ENCODE results near the gene SF3A1. TPM values are rescaled to one million over a fixed set of nuclear protein-coding genes. Genes with fewer than 3 reads are reported as not detected.
"Not testable (repeated sequence)": the region's sequence is repeated elsewhere in the genome, so short reads cannot be mapped to it uniquely, and the experiment has no call there.

SF3A1 gene, protein sequence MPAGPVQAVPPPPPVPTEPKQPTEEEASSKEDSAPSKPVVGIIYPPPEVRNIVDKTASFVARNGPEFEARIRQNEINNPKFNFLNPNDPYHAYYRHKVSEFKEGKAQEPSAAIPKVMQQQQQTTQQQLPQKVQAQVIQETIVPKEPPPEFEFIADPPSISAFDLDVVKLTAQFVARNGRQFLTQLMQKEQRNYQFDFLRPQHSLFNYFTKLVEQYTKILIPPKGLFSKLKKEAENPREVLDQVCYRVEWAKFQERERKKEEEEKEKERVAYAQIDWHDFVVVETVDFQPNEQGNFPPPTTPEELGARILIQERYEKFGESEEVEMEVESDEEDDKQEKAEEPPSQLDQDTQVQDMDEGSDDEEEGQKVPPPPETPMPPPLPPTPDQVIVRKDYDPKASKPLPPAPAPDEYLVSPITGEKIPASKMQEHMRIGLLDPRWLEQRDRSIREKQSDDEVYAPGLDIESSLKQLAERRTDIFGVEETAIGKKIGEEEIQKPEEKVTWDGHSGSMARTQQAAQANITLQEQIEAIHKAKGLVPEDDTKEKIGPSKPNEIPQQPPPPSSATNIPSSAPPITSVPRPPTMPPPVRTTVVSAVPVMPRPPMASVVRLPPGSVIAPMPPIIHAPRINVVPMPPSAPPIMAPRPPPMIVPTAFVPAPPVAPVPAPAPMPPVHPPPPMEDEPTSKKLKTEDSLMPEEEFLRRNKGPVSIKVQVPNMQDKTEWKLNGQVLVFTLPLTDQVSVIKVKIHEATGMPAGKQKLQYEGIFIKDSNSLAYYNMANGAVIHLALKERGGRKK
- polyA plus RNA-seq = 87.1 TPM
- long read RNA-seq, donor 1, full-length matches to known transcripts = 8 of 14 reads
- long read RNA-seq, donor 1, partial matches to known transcripts = 6 of 14 reads
- long read RNA-seq, donor 1, other reads (novel, unspliced or antisense) = 0 of 14 reads
- long read RNA-seq, donor 2, full-length matches to known transcripts = 18 of 56 reads
- long read RNA-seq, donor 2, partial matches to known transcripts = 38 of 56 reads
- long read RNA-seq, donor 2, other reads (novel, unspliced or antisense) = 0 of 56 reads
- long read RNA-seq, donor 3, full-length matches to known transcripts = 14 of 30 reads
- long read RNA-seq, donor 3, partial matches to known transcripts = 16 of 30 reads
- long read RNA-seq, donor 3, other reads (novel, unspliced or antisense) = 0 of 30 reads
- long read RNA-seq, donor 4, partial matches to known transcripts = 0 of 4 reads
- long read RNA-seq, donor 4, other reads (novel, unspliced or antisense) = 0 of 4 reads
- long read RNA-seq, donor 5, full-length matches to known transcripts = 7 of 7 reads
- long read RNA-seq, donor 5, partial matches to known transcripts = 0 of 7 reads
- long read RNA-seq, donor 5, other reads (novel, unspliced or antisense) = 0 of 7 reads
- long read RNA-seq, donor 6, full-length matches to known transcripts = 11 of 45 reads
- long read RNA-seq, donor 6, partial matches to known transcripts = 34 of 45 reads
- long read RNA-seq, donor 6, other reads (novel, unspliced or antisense) = 0 of 45 reads
- long read RNA-seq, donor 7, full-length matches to known transcripts = 7 of 12 reads
- long read RNA-seq, donor 7, partial matches to known transcripts = 5 of 12 reads
- long read RNA-seq, donor 7, other reads (novel, unspliced or antisense) = 0 of 12 reads
- long read RNA-seq, donor 8, full-length matches to known transcripts = 18 of 49 reads
- long read RNA-seq, donor 8, partial matches to known transcripts = 31 of 49 reads
- long read RNA-seq, donor 8, other reads (novel, unspliced or antisense) = 0 of 49 reads
- long read RNA-seq, donor 9, full-length matches to known transcripts = 12 of 12 reads
- long read RNA-seq, donor 9, partial matches to known transcripts = 0 of 12 reads
- long read RNA-seq, donor 9, other reads (novel, unspliced or antisense) = 0 of 12 reads
- long read RNA-seq, donor 10, full-length matches to known transcripts = 22 of 41 reads
- long read RNA-seq, donor 10, partial matches to known transcripts = 19 of 41 reads
- long read RNA-seq, donor 10, other reads (novel, unspliced or antisense) = 0 of 41 reads
- long read RNA-seq, donor 11, full-length matches to known transcripts = 13 of 13 reads
- long read RNA-seq, donor 11, partial matches to known transcripts = 0 of 13 reads
- long read RNA-seq, donor 11, other reads (novel, unspliced or antisense) = 0 of 13 reads

DNA sequence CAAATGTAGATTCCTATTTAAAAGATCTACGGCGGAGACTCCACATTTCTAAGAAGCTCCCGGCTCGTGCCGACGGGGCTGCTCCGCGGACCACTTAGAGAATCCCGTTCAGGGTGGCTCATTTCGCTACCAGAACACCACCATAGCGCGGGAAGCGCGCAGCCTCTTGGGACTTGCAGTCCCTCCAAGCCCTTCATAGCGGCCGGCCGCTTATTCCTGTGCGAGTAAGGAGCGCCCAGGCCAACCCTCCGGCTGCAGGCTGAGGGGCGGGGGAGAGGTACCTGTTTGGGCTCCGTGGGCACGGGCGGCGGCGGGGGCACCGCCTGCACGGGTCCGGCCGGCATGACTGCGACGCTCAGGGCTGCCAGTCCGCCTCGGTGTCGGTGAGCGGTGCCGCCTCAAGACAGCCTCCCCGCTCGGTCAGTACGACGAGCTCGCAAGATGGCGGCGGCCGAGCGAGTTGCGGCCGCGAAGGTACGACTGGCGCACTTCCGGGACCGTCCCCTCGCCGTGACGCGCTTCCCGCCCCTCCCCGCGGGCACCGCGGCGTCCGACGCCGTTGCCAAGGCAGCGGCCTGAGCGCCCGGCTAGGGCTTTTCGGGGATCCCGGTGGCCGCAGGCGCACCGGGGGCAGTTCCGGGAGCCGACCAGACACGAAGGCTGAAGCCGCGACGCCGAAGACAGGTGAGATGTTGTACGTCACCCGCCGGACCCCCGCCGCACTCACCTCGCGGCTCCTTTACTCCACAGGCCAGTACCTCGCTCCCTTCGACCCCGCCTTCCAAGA lies at the start of gene SF3A1, which contains the start of gene CCDC157:
TSS of gene SF3A1 (minus strand) at position 446 of the 787 bp plus-strand sequence. CDS start at position 344, 102 bp downstream.
TSS of gene CCDC157 (plus strand) at position 559 of the 787 bp plus-strand sequence. CDS start 8,994 bp downstream, outside the sequence.
- peak within 1 kb of the TSS; percentile 87 for H3K4me3 ChIP-seq (ENCODE audit: low read length)
- H3K27me3 ChIP-seq (ENCODE audit: control insufficient read depth, insufficient read depth, low read length) = no peaks in the 10 kb centered on the region
- H3K36me3 ChIP-seq (ENCODE audit: control insufficient read depth, insufficient read depth, low read length) = peaks cover 26% of the 10 kb centered on the region
- H3K27ac ChIP-seq (ENCODE audit: low read length) = peak within 1 kb of the TSS; percentile 95
- DNase-seq = peak; percentile 89 to 97
- H3K4me1 ChIP-seq (ENCODE audit: control insufficient read depth, insufficient read depth, low read length) = peaks cover 22% of the 10 kb centered on the region
- H3K9me3 ChIP-seq (ENCODE audit: control insufficient read depth, low read depth, low read length) = no peaks in the 10 kb centered on the region
- WGBS (ENCODE audit: insufficient coverage, low lambda C conversion rate) = no CpG with 5 or more reads among the region's 91 CpGs

DNA sequence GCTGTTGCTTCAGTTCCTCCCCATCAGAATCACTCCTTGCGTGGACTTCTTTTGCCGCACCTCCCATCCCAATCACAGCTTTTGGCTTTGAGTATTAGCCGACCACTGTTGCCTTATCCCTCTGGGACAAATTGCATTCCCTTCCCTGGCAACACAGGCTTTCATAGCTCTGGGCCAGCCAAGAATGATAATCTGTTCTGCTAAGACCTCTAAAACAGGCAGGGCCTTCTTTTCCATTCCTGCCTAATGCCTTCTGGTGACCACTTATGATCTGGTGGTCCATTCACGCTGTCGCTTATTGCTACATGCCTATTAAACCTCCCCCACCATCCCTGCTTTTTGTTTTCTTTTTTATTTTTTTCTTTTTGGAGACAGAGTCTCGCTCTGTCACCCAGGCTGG lies 49.7 kb upstream of the SF3A1 start:
- H3K9me3 ChIP-seq (ENCODE audit: control insufficient read depth, low read depth, low read length) = no peaks in the 10 kb centered on the region
- no peaks in the 10 kb centered on the region for H3K27me3 ChIP-seq (ENCODE audit: control insufficient read depth, insufficient read depth, low read length)
- H3K36me3 ChIP-seq (ENCODE audit: control insufficient read depth, insufficient read depth, low read length) = peaks cover 39% of the 10 kb centered on the region
- peaks cover 11% of the 10 kb centered on the region for H3K4me1 ChIP-seq (ENCODE audit: control insufficient read depth, insufficient read depth, low read length)
- no peak for DNase-seq
- no peak overlapping the region for H3K4me3 ChIP-seq (ENCODE audit: low read length)
- WGBS (ENCODE audit: insufficient coverage, low lambda C conversion rate) = 100% methylated on average over 3 of the region's 6 CpGs
- no peak overlapping the region for H3K27ac ChIP-seq (ENCODE audit: low read length)

DNA sequence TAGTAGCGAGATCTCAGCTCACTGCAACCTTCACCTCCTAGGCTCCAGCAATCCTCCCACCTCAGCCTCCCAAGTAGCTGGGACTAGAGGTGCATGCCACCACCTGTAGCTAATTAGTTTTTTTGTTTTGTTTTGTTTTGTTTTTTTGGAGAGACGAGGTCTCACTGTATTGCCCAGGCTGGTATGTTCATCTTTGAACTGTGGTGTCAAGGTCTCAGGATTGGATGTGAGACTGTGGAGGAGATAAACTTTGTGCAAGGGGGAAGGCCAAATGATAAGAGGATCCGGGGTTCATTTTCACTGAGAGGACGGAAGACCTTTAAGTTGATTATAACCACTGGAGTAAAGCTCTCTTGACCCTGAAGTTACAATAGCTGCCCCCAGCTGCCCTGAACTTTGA lies 49.0 kb upstream of the SF3A1 start:
- peak overlapping the region; percentile 8 for H3K27ac ChIP-seq (ENCODE audit: low read length)
- no peaks in the 10 kb centered on the region for H3K9me3 ChIP-seq (ENCODE audit: control insufficient read depth, low read depth, low read length)
- no CpG with 5 or more reads among the region's 4 CpGs for WGBS (ENCODE audit: insufficient coverage, low lambda C conversion rate)
- H3K27me3 ChIP-seq (ENCODE audit: control insufficient read depth, insufficient read depth, low read length) = no peaks in the 10 kb centered on the region
- peaks cover 11% of the 10 kb centered on the region for H3K4me1 ChIP-seq (ENCODE audit: control insufficient read depth, insufficient read depth, low read length)
- H3K4me3 ChIP-seq (ENCODE audit: low read length) = no peak overlapping the region
- no peak for DNase-seq
- H3K36me3 ChIP-seq (ENCODE audit: control insufficient read depth, insufficient read depth, low read length) = peaks cover 35% of the 10 kb centered on the region

DNA sequence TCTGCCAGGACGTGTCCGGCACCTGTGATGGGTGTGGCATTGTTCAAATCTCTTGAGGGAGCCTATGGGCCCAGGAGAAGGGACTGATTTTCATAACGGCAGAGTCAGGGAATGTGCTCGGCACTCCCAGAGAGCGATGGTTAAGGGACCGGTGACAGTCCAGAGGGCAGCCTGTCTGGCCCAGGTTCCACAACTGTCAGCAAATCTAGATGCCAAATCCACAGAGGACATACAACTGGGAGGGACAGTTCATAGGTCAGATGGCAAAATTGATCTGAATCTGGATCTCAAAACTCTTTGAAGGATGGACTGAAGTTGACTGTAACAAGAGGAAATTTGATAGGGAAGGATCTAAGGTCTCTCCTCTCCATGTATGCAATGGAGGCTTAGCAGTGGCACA lies 47.6 kb upstream of the SF3A1 start:
- no peaks in the 10 kb centered on the region for H3K27me3 ChIP-seq (ENCODE audit: control insufficient read depth, insufficient read depth, low read length)
- no peak overlapping the region for H3K27ac ChIP-seq (ENCODE audit: low read length)
- H3K4me3 ChIP-seq (ENCODE audit: low read length) = no peak overlapping the region
- peaks cover 31% of the 10 kb centered on the region for H3K36me3 ChIP-seq (ENCODE audit: control insufficient read depth, insufficient read depth, low read length)
- WGBS (ENCODE audit: insufficient coverage, low lambda C conversion rate) = no CpG with 5 or more reads among the region's 6 CpGs
- peaks cover 11% of the 10 kb centered on the region for H3K4me1 ChIP-seq (ENCODE audit: control insufficient read depth, insufficient read depth, low read length)
- no peaks in the 10 kb centered on the region for H3K9me3 ChIP-seq (ENCODE audit: control insufficient read depth, low read depth, low read length)
- DNase-seq = peak in 1 of 2 donors; percentile 40

DNA sequence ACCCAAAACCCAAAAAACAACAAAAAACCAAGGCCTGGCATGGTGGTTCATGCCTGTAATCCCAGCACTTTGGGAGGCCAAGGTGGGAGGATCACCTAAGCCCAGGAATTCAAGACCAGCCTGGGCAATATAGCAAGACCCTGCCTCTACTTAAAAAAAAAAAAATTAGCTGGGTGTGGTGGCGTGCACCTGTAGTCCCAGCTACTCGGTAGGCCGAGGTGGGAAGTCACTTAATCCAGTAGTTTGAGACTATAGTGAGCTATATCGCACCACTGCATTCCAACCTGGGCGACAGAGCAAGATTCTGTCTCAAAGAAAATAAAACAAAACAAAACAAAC lies 46.0 kb upstream of the SF3A1 start:
- H3K27me3 ChIP-seq (ENCODE audit: control insufficient read depth, insufficient read depth, low read length); H3K27ac ChIP-seq (ENCODE audit: low read length); H3K4me3 ChIP-seq (ENCODE audit: low read length); DNase-seq; H3K9me3 ChIP-seq (ENCODE audit: control insufficient read depth, low read depth, low read length): not testable (repeated sequence)
- Histone ChIP-seq H3K36me3 (ENCODE audit: control insufficient read depth, insufficient read depth, low read length) (peaks cover 17% of the 10 kb centered on the region), H3K4me1 (ENCODE audit: control insufficient read depth, insufficient read depth, low read length) (peaks cover 21% of the 10 kb centered on the region)
- WGBS (ENCODE audit: insufficient coverage, low lambda C conversion rate) = no CpG with 5 or more reads among the region's 5 CpGs

DNA sequence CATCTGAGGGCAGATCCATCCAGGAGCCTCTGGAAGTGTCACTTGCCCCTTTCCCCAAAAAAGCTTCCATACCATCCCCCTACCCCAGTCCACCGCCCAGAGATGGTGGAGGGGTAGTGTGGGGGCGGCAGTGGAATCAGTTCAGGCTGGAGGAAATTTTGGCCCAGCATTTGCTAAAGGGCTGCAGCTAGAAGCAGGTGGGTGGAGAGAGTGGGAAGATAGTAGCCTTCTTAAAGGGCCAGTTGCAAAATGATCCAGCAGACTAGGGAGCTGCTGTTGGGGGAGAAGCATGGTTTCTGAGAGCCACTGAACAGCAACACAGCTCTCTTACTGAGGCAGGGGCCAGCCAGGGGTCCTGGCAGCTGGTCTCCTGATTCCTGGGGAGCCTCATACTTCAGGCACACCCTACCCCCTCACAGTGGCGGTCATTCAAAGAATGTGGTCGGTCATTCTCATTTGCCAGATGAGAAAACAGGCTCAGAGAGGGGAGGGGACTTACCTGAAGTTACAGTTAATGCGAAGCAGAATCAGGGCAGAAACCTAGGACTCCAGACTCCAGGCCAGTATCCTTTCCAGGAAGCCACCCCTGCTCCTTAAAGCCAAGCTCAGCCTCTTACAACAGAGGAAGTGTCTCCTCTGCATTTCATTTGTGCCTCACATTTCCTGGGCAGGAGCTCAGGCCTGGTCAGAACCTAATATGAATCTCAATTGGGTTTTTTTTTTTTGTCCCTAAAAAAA lies 45.5 kb upstream of the SF3A1 start:
- Histone ChIP-seq H3K27me3 (ENCODE audit: control insufficient read depth, insufficient read depth, low read length) (no peaks in the 10 kb centered on the region), H3K4me1 (ENCODE audit: control insufficient read depth, insufficient read depth, low read length) (peaks cover 23% of the 10 kb centered on the region), H3K9me3 (ENCODE audit: control insufficient read depth, low read depth, low read length) (no peaks in the 10 kb centered on the region), H3K4me3 (ENCODE audit: low read length) (no peak overlapping the region), H3K36me3 (ENCODE audit: control insufficient read depth, insufficient read depth, low read length) (peaks cover 14% of the 10 kb centered on the region), H3K27ac (ENCODE audit: low read length) (no peak overlapping the region)
- no peak for DNase-seq
- WGBS (ENCODE audit: insufficient coverage, low lambda C conversion rate) = no CpG with 5 or more reads among the region's 5 CpGs

DNA sequence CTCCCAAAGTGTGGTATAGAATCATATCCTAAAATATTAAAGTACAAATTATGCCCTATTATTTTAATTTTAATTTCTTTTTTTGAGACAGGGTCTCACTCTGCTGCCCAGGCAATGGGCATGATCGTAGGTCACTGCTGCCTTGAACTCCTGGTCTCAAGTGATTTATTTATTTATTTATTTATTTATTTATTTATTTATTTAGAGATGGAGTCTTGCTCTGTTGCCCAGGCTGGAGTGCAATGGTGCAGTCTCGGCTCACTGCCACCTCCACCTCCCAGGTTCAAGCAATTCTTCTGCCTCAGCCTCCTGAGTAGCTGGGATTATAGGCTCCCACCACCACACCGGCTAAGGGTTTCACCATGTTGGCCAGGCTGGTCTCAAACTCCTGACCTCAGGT lies 44.3 kb upstream of the SF3A1 start:
- peaks cover 26% of the 10 kb centered on the region for H3K4me1 ChIP-seq (ENCODE audit: control insufficient read depth, insufficient read depth, low read length)
- H3K9me3 ChIP-seq (ENCODE audit: control insufficient read depth, low read depth, low read length); H3K36me3 ChIP-seq (ENCODE audit: control insufficient read depth, insufficient read depth, low read length); DNase-seq; H3K4me3 ChIP-seq (ENCODE audit: low read length); H3K27ac ChIP-seq (ENCODE audit: low read length); H3K27me3 ChIP-seq (ENCODE audit: control insufficient read depth, insufficient read depth, low read length): not testable (repeated sequence)
- 100% methylated on average over 1 of the region's 3 CpGs for WGBS (ENCODE audit: insufficient coverage, low lambda C conversion rate)

DNA sequence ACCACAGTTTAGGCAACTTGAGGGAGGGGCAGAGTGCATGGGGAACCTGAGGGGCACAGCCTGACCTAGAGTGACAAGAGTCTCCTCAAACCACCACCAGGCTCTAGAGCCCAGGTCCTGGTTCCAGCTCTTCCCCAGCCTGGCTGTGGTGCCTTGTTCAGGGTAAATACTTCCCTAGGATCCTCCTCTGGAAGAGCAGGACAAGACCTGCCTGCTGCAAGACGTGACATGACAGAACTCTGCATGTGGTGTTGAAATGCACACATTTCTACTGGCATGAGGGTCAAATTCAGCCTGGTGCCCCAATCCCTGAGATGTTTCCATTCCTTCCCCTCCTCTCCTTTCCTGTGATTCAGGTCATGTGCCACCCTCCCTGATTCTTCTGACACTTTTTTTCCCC lies 43.5 kb upstream of the SF3A1 start:
- no peak overlapping the region for H3K4me3 ChIP-seq (ENCODE audit: low read length)
- no peak for DNase-seq
- H3K4me1 ChIP-seq (ENCODE audit: control insufficient read depth, insufficient read depth, low read length) = peaks cover 27% of the 10 kb centered on the region
- WGBS (ENCODE audit: insufficient coverage, low lambda C conversion rate) = no CpG with 5 or more reads among the region's 1 CpG
- H3K9me3 ChIP-seq (ENCODE audit: control insufficient read depth, low read depth, low read length) = no peaks in the 10 kb centered on the region
- peaks cover 4% of the 10 kb centered on the region for H3K36me3 ChIP-seq (ENCODE audit: control insufficient read depth, insufficient read depth, low read length)
- no peak overlapping the region for H3K27ac ChIP-seq (ENCODE audit: low read length)
- H3K27me3 ChIP-seq (ENCODE audit: control insufficient read depth, insufficient read depth, low read length) = no peaks in the 10 kb centered on the region

Measured in large intestine (tissue), 12 donors.